ENCODE measurements around the gene GYS1. TPM values are rescaled to one million over a fixed set of nuclear protein-coding genes. Genes with fewer than 3 reads are reported as not detected.

The GYS1 gene
- total and polyA plus RNA-seq, 8 donors = 42.5 to 56.3 (median 48.7) TPM

DNA sequence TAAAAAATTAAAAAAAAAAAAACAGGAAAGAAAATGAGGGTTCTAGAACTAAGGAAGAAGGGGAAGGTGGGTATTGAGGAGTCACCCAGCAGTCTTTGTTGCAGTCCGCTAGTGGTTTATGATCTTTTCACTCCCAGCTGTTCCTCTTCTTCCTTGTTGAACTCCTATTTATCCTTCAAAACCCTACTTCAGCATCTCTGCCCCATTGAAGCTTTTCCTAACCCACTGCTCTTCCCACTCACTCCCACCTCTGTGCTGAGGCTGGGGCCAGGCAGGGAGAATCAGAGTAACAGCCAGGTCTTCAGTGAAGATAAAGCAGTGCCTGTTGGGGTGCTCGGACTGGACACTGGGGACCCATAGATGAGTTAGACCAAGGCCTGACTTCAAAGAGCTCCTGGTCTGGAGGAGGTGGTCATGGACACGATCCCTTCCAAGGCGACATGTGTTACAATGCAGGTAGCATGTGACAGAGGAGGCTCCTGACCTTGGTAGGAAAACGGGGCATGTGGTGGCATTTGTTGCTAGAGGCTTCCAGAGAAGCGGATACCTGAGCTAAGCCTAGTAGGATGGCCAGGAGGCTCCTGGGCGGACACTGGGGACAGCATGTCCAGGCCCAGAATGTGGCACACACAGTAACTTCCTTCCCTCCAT is 12.0 kb upstream of the GYS1 start:
- Histone ChIP-seq H3K9me3 (no peaks in the 10 kb centered on the region), H3K36me3 (peaks cover 0 to 89% of the 10 kb centered on the region in 2 donors)
- ATAC-seq = no peak

DNA sequence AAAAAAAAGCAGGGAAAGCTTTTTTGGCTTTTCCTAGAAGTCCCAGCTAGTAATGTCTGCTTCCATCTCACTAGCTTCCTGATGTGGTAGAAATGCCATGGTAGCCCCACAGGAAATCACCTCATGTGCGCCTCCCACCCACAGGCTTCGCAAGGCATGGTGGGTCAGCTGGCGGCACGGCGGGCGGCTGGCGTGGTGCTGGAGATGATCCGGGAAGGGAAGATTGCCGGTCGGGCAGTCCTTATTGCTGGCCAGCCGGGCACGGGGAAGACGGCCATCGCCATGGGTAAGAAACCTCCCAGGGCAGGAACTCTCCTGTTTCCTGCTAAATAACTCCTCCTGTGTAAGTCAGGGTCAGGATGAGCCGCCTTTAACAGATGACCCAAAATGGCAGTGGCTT is 11.0 kb upstream of the GYS1 start:
- no peak overlapping the region for H3K27ac ChIP-seq
- H3K36me3 ChIP-seq = peaks cover 0 to 87% of the 10 kb centered on the region in 2 donors
- no peaks in the 10 kb centered on the region for H3K4me1 ChIP-seq
- no peak for ATAC-seq
- H3K4me3 ChIP-seq = no peak overlapping the region
- intact Hi-C loops (cut with DNase I) = no loop called here
- no peak for DNase-seq
- no peaks in the 10 kb centered on the region for H3K27me3 ChIP-seq
- no peaks in the 10 kb centered on the region for H3K9me3 ChIP-seq
- TF ChIP-seq, protein P1, sequence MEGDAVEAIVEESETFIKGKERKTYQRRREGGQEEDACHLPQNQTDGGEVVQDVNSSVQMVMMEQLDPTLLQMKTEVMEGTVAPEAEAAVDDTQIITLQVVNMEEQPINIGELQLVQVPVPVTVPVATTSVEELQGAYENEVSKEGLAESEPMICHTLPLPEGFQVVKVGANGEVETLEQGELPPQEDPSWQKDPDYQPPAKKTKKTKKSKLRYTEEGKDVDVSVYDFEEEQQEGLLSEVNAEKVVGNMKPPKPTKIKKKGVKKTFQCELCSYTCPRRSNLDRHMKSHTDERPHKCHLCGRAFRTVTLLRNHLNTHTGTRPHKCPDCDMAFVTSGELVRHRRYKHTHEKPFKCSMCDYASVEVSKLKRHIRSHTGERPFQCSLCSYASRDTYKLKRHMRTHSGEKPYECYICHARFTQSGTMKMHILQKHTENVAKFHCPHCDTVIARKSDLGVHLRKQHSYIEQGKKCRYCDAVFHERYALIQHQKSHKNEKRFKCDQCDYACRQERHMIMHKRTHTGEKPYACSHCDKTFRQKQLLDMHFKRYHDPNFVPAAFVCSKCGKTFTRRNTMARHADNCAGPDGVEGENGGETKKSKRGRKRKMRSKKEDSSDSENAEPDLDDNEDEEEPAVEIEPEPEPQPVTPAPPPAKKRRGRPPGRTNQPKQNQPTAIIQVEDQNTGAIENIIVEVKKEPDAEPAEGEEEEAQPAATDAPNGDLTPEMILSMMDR (IDR thresholded peaks at IDR 0.05) = no peak

More for the DNA sequence above, 12.0 kb upstream of the GYS1 start:
- TF ChIP-seq, protein P1 (IDR thresholded peaks at IDR 0.05) = no peak
- intact Hi-C loops (cut with DNase I) = no loop called here
- H3K27ac ChIP-seq = no peak overlapping the region
- no peaks in the 10 kb centered on the region for H3K4me1 ChIP-seq
- H3K4me3 ChIP-seq = no peak overlapping the region
- DNase-seq = no peak
- H3K27me3 ChIP-seq = no peaks in the 10 kb centered on the region

DNA sequence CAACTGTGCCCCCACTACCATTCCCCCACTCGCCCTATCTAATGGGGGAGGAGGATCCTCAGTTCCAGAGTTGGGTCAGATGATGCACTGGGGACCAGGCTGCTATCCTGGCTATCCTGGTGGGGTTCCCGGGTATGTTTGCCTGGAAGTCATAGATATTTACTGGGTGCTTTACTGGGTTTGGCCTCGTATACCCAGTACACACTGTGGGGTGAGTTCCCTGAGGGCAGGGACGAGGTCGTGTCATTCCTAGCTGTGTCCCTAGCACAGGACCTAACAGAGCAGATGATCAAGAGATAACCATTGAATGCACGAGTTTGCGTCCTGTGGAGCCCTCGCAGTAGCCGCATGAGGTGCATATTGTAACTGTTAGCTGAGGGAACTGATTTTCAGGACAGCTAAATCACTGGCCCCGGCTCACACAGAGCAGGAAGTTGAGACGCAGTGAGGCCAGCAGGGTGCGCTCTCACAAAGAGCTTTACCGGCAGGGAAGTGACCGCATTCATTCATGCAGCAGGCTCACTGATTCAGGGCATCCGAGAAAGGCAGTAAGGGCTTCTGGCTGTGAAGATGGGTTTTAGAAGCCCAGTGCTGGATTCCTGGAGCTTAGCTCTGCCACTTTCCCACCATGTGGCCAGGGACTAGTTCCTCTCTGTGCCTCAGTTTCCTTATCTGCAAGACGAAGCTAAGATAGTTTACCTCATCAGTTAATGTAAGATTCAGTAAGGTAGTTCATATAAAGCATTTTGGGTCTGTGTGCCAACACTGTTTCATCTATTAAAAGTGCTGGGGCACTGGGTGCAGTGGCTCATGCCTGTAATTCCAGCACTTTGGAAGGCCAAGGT is 6.6 kb upstream of the GYS1 start:
- Histone ChIP-seq H3K27me3 (no peaks in the 10 kb centered on the region), H3K27ac (no peak overlapping the region), H3K4me1 (peaks cover 4 to 6% of the 10 kb centered on the region in 2 donors), H3K36me3 (peaks cover 0 to 45% of the 10 kb centered on the region in 2 donors), H3K9me3 (no peaks in the 10 kb centered on the region), H3K4me3 (no peak overlapping the region)
- ATAC-seq (peak; percentile 78), DNase-seq (peak in 2 of 4 donors; percentile 39 to 53)
- intact Hi-C loops (cut with DNase I) = no loop called here
- TF ChIP-seq, protein P1 (IDR thresholded peaks at IDR 0.05) = peak; percentile 49 to 50

DNA sequence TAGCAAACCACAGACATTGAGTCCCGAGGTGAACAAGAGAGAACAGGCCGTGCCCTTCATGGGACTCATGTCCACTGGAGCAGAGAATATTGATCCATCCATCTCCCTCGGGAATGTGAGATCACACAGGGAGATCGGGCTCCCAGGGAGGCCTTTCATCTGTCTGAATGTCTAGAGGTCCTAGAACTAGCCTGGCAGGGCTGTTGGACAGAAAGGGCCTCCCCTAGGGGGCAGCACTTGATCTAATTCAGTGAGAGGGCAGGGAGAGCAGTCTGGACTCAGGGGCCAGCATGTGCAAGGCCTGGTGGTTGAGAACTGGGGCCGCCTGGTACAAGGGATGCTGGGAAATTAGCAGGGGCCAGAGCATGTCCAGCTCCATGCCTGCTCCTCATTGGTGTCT is 4.9 kb upstream of the GYS1 start:
- no peak overlapping the region for H3K4me3 ChIP-seq
- H3K27me3 ChIP-seq = no peaks in the 10 kb centered on the region
- ATAC-seq (no peak), DNase-seq (no peak)
- no peaks in the 10 kb centered on the region for H3K9me3 ChIP-seq
- TF ChIP-seq, protein P1 (IDR thresholded peaks at IDR 0.05) = peak; percentile 26 to 44
- H3K27ac ChIP-seq = no peak overlapping the region
- intact Hi-C loops (cut with DNase I) = no loop called here
- H3K4me1 ChIP-seq = peaks cover 9 to 13% of the 10 kb centered on the region in 2 donors
- H3K36me3 ChIP-seq = peaks cover 0 to 28% of the 10 kb centered on the region in 2 donors

DNA sequence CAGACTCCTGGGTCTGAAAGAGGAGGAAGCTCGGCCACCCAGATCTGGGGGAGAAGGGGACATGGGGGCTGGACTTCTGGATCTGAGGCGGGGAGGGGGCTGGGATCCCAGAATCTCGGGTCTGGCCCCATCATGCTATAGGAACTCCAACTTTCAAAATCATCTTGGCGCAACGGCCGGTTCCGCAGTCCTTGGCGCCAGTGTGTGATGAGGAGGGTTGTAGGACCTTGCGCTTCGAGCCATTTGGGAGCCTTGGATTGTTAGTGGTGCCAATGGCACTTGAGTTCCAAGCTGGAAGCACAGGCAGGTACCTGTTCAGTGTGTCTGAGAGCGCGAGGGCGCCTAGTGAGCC is 902 bp upstream of the GYS1 start:
- no peaks in the 10 kb centered on the region for H3K9me3 ChIP-seq
- peaks cover 0 to 20% of the 10 kb centered on the region in 2 donors for H3K36me3 ChIP-seq
- DNase-seq (no peak), ATAC-seq (no peak)
- TF ChIP-seq, protein P1 (IDR thresholded peaks at IDR 0.05) = no peak
- intact Hi-C loops (cut with DNase I) = no loop called here
- peak overlapping the region; percentile 56 to 63 for H3K4me3 ChIP-seq
- no peaks in the 10 kb centered on the region for H3K27me3 ChIP-seq
- peak overlapping the region; percentile 86 to 92 for H3K27ac ChIP-seq
- H3K4me1 ChIP-seq = peaks cover 18 to 43% of the 10 kb centered on the region in 2 donors
